Lung (tissue), 12 donors: ENCODE measurements around the gene RBM20. TPM values are rescaled to one million over a fixed set of nuclear protein-coding genes. Genes with fewer than 3 reads are reported as not detected.
A peak's percentile ranks its signal among the peaks of the same experiment; 100 is the strongest.
"Not testable (repeated sequence)": the region's sequence is repeated elsewhere in the genome, so short reads cannot be mapped to it uniquely, and the experiment has no call there.

Experiments used
- ATAC-seq: fragments of 200-7000 bp; cut with Tn5 transposase; one replicate; pipeline ENCODE4 v1.9.1; 2020; ENCODE audit warnings: moderate number of reproducible peaks; ENCODE audit not compliant: insufficient read depth, low FRiP score
- DNase-seq, 3 donors: peaks; one replicate each; pipeline ENCODE4 v3.0.0-alpha.2; 2013 to 2017
- H3K27ac ChIP-seq, 2 donors: one replicate each; pipeline ENCODE4 v1.5.1; 2013; ENCODE audit warnings: mild to moderate bottlenecking in 2 of 2, moderate library complexity in 2 of 2, control low read depth in 1 of 2, inconsistent platforms in 1 of 2, low read depth in 1 of 2, low read length in 1 of 2
- H3K27me3 ChIP-seq, 3 donors: one replicate each; pipeline ENCODE4 v1.5.1; 2013; ENCODE audit warnings: low read length in 2 of 3; ENCODE audit not compliant: control insufficient read depth in 3 of 3, insufficient read depth in 3 of 3
- H3K36me3 ChIP-seq, 4 donors: one replicate each; pipeline ENCODE4 v1.5.1; 2013; ENCODE audit warnings: low read length in 4 of 4, mild to moderate bottlenecking in 1 of 4, moderate library complexity in 1 of 4; ENCODE audit not compliant: control insufficient read depth in 4 of 4, insufficient read depth in 4 of 4
- H3K4me1 ChIP-seq, 5 donors: one replicate each; pipeline ENCODE4 v1.5.1; 2013; ENCODE audit warnings: low read length in 5 of 5, mild to moderate bottlenecking in 2 of 5, moderate library complexity in 1 of 5; ENCODE audit not compliant: control insufficient read depth in 5 of 5, insufficient read depth in 5 of 5
- H3K4me3 ChIP-seq: one replicate; pipeline ENCODE4 v1.5.1; 2013; ENCODE audit warnings: mild to moderate bottlenecking, control low read depth, moderate library complexity
- H3K9ac ChIP-seq, 2 donors: one replicate each; pipeline ENCODE4 v1.5.1; 2013; ENCODE audit warnings: low read length in 2 of 2, control low read depth in 1 of 2; ENCODE audit not compliant: insufficient read depth in 1 of 2
- H3K9me3 ChIP-seq, 4 donors: one replicate each; pipeline ENCODE4 v1.5.1; 2013; ENCODE audit warnings: low read length in 3 of 4, mild to moderate bottlenecking in 1 of 4, moderate library complexity in 1 of 4; ENCODE audit not compliant: control insufficient read depth in 4 of 4, insufficient read depth in 3 of 4
- WGBS, 2 donors: extraction: QIAGEN DNeasy Blood & Tissue Kit; methylation state at CpG; one replicate each; pipeline ENCODE4 v1.1.7; 2013; 5-methylcytosine and 5-hydroxymethylcytosine counted together
- polyA plus RNA-seq, 2 donors: library from polyadenylated mRNA; stranded (reverse); fragments of 200-250 nt; gene quantifications; one replicate each; pipeline ENCODE4 v1.2.1, GENCODE V29; 2013
- total RNA-seq, 2 donors: library from RNA; depleted of rRNA in 1 of 2; stranded (reverse); fragments of >200 nt in 1 of 2; gene quantifications; one replicate each; pipeline ENCODE4 v1.2.1, GENCODE V29; 2014 to 2021
- TF ChIP-seq, protein P1 (sequence below): IDR thresholded peaks from 2 replicates; pipeline ENCODE4 v1.5.1; 2012; ENCODE audit warnings: mild to moderate bottlenecking; ENCODE audit errors: control extremely low read depth, extremely low read depth
- donor health status: control.
- donor health status: control.
- donor health status: Bipolar disorder and iron deficiency.
- donor health status: healthy.
- donor health status: DM: yes; HTN: yes; CAD: no.

The RBM20 gene
- total and polyA plus RNA-seq, 4 donors, result 0.25 to 3.3 (median 0.66) TPM

DNA sequence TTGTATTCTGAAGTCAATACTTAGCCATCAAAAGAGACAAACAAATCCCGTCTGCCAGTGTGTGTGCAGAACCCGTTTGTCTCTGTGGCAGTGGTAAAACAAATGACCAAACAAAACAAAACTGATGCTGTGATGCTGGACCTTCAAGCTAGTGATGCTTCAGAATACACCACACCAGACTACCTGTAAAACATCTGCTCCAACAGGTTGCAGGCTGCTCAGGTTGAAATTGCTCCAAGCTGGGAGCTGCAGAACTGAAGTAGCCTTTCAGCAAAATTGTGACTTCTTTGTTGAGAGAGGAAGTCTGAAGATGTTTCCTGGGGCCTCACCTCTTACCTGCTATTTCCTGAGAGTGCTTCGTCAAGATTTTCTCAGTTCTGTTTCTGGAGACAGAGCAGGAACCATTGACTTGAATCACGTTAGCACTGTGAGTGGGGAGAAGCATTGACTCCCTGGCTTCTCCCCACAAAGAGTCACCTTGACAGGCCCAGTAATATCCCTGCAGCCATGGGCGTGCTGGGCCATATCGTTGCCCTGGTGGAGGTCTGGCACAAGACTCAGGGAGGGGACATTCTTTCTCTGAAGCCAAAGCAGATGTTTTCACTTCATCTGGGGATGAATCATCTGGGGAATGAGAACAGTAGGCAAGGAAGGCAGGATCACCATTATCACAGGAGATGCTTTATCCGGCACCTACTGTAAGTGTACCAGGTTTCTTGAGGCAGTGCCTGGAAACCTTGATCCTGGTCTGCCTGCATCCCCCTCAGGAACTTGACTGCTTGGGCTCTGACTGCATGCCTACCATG, 80.2 kb downstream of the RBM20 start:
- Histone ChIP-seq H3K4me3 (no peak overlapping the region), H3K36me3 (no peaks in the 10 kb centered on the region), H3K4me1 (peaks cover 0 to 11% (median 0%) of the 10 kb centered on the region in 5 donors), H3K9me3 (peaks cover 0 to 6% (median 0%) of the 10 kb centered on the region in 4 donors), H3K9ac (no peak overlapping the region), H3K27ac (peak overlapping the region in 1 of 2 donors; percentile 83), H3K27me3 (no peaks in the 10 kb centered on the region)
- 58 to 61% methylated on average over 7 of the region's 7 CpGs for WGBS, 2 donors
- TF ChIP-seq, protein P1, sequence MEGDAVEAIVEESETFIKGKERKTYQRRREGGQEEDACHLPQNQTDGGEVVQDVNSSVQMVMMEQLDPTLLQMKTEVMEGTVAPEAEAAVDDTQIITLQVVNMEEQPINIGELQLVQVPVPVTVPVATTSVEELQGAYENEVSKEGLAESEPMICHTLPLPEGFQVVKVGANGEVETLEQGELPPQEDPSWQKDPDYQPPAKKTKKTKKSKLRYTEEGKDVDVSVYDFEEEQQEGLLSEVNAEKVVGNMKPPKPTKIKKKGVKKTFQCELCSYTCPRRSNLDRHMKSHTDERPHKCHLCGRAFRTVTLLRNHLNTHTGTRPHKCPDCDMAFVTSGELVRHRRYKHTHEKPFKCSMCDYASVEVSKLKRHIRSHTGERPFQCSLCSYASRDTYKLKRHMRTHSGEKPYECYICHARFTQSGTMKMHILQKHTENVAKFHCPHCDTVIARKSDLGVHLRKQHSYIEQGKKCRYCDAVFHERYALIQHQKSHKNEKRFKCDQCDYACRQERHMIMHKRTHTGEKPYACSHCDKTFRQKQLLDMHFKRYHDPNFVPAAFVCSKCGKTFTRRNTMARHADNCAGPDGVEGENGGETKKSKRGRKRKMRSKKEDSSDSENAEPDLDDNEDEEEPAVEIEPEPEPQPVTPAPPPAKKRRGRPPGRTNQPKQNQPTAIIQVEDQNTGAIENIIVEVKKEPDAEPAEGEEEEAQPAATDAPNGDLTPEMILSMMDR, result no peak
- DNase-seq (no peak), ATAC-seq (no peak)

DNA sequence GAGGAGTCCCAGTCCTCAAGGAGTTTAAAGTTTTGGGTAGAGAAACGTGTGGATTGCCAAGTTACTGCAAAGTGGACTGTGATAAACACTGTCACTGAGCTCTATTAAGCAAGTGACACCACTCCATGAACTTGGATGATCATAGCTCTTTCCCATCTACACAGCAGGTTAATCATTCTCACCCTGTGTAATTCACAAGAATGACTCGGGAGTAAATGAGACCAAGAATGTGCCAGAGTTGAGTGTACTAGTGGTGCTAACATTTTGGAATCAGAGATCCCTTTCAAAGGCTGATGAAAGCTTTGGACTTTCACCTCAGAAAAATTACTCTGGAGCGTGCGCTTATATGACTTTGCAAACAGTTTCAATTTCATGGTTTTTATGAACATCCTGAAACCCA, 80.8 kb downstream of the RBM20 start:
- no peak overlapping the region for H3K9ac ChIP-seq
- H3K4me1 ChIP-seq, result peaks cover 0 to 12% (median 0%) of the 10 kb centered on the region in 5 donors
- DNase-seq, result no peak
- H3K27me3 ChIP-seq, result no peaks in the 10 kb centered on the region
- WGBS, 2 donors, result 82 to 90% methylated on average over 4 of the region's 4 CpGs
- TF ChIP-seq, protein P1, result no peak
- peak overlapping the region in 1 of 2 donors; percentile 83 for H3K27ac ChIP-seq
- no peaks in the 10 kb centered on the region for H3K36me3 ChIP-seq
- no peak overlapping the region for H3K4me3 ChIP-seq
- no peak for ATAC-seq
- peaks cover 0 to 6% (median 0%) of the 10 kb centered on the region in 4 donors for H3K9me3 ChIP-seq

DNA sequence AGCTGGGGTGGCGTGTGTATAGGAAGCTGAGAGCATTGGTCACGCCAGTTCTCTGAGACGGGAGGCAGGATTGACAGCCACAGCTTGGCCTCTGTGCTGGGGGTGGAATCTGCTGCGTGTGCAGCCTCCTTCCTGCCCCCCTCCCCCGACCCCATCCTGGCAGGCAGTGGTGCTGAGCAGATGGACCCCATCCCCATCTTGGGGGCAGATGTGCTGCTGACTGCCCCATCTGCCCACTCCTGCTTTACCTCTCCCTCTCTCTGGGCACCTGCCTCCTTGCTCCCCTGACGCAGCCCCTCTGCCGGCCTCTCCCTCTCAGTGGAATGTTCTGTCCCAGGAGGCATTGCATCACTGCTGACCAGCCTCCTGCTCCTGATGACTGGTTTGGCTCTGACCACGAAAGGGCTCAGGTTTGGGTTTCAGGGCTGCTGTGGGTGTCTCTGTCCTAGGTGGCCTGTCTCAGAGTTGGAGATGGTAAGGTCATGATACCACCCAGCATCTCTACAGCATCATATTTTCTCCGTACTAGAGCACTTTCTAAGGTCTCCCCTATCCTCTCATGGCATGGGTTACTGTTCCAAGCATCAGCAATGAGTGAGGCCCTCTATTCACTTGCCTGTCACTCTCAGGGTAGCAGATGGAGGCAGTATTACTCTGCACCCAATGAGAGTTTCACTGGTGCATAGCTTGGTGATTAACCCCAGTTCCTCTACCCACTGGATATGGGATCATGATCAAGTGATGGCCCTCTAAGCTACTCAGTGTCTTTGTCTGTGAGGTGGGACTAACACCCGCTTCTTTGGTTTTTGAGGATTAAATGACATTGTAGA, 81.9 kb downstream of the RBM20 start:
- H3K36me3 ChIP-seq, result no peaks in the 10 kb centered on the region
- peaks cover 0 to 3% (median 0%) of the 10 kb centered on the region in 4 donors for H3K9me3 ChIP-seq
- peak overlapping the region in 1 of 2 donors; percentile 94 for H3K27ac ChIP-seq
- ATAC-seq, result no peak
- H3K9ac ChIP-seq, result no peak overlapping the region
- H3K27me3 ChIP-seq, result no peaks in the 10 kb centered on the region
- H3K4me1 ChIP-seq, result peaks cover 0 to 21% (median 0%) of the 10 kb centered on the region in 5 donors
- DNase-seq, result no peak
- H3K4me3 ChIP-seq, result no peak overlapping the region
- TF ChIP-seq, protein P1, result no peak
- WGBS, 2 donors, result 56 to 72% methylated on average over 10 of the region's 10 CpGs

DNA sequence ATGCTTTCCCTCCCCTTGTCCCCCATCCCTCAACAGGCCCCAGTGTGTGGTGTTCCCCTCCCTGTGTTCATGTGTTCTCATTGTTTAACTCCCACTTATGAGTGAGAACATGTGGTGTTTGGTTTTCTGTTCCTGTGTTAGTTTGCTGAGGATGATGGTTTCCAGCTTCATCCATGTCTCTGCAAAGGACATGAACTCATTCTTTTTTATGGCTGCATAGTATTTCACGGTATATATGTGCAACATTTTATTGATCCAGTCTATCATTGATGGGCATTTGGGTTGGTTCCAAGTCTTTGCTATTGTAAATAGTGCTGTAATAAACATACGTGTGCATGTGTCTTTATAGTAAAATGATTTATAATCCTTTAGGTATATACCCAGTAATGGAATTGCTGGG, 83.6 kb downstream of the RBM20 start:
- not testable (repeated sequence) for H3K27ac ChIP-seq, DNase-seq, H3K4me3 ChIP-seq, H3K9ac ChIP-seq, ATAC-seq, H3K36me3 ChIP-seq, H3K27me3 ChIP-seq, H3K9me3 ChIP-seq
- peaks cover 0 to 16% (median 0%) of the 10 kb centered on the region in 5 donors for H3K4me1 ChIP-seq
- WGBS, 2 donors, result 94 to 97% methylated on average over 2 of the region's 2 CpGs
